Skeletal muscle cell (primary cell): ENCODE results near the gene CTXN3.
"Not testable (repeated sequence)": the region's sequence is repeated elsewhere in the genome, so short reads cannot be mapped to it uniquely, and the experiment has no call there.

Experiments used
- DNase-seq: peaks from one replicate; pipeline ENCODE4 v3.0.0-alpha.2; 2010; ENCODE audit warnings: low read depth
- H3K4me3 ChIP-seq: 2 replicates; pipeline ENCODE4 v1.5.1; 2011; ENCODE audit warnings: low read depth, mild to moderate bottlenecking, control low read depth, low read length, moderate library complexity

Gene CTXN3

DNA sequence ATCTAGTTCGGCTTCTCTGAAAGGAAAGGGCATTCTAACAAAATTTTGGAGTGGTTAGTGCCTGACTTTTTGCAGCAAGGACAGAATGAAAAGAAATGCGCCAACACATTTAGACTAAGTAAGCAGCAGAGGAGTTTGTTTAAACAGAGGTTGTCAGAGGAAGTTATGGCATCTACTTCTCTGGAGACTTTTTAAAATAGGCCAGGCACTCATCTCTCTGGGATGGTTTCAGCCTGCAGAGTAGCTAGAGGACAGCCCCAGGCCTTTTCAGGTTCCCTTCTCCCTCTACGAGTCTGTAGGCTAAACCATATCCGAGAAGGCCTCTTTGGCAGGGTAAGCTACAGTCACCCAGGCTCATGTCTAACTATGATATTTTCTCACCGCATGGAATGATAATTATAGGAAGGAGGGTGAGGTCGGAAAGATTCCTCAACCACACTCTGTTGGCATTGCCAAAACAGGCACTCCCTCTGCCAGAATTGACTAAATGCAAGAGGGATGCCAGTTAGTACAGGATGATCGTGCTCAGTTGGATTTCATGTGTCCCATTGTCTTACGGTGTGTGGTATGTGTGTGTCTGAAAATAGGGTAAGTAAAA is 1.4 kb upstream of the CTXN3 start:
- no peak overlapping the region for H3K4me3 ChIP-seq
- DNase-seq, result no peak

DNA sequence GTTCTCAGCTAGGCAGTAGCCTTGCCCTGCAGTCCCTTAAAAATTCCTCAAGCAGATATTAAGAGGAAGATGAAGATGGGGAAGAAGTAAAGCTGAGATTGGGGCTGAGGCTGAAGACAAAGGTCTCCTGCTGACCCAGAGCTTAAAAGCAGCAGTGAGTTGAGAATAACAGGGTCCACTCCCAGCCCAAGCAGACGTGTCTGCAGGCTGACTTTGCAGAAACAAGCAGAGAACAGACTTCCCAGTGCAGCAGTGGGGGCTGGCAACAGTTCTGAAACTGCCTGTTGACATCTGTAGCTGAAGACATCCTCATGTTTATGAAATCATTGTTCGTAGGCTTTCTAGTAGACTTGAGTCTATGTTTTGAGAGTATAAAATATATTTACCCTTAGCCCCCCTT is 1.1 kb downstream of the CTXN3 start:
- DNase-seq, result peak; percentile 19
- H3K4me3 ChIP-seq, result no peak overlapping the region

- DNase-seq, result peak; percentile 78
- no peak overlapping the region for H3K4me3 ChIP-seq
Measured at GRCh38 chr5:127650649-127651048, 1.8 kb downstream of the CTXN3 start.

- no peak overlapping the region for H3K4me3 ChIP-seq
- no peak for DNase-seq
Measured at GRCh38 chr5:127652952-127653611, 4.2 kb downstream of the CTXN3 start.

- no peak for DNase-seq
- H3K4me3 ChIP-seq, result no peak overlapping the region
Measured at GRCh38 chr5:127656825-127657224, 7.9 kb downstream of the CTXN3 start.

DNA sequence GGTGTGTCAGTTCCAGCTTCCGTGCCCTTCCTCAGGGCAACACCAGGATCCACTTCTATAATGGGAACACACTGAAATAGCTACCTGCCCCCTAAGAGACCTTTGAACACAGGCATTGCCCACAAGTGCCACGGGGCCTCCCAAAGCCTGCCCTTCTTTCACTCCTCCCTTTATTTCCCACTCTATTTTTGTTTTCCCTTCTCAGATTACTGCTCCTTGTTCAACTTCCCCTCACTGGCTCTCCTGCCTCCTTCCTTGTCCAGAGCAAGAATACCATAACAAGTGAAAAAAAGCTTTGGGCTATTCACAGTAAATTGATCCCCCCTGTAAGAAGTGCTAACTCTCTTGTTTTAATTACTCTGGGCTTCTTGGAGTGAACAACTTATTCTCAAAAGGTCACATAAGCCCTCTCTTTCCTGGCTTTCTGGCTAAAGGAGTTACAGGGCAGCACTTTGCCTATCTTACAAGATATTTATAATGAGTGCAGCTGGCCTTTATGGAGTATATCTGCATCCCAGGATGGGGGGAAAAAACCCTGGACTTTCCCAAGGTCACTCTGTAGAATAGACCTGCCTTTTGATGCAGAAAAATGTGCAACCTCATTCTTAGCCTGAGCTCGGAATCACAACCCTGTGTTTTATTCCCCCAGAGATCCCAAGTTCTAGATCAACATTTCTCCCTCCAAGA is 11.3 kb downstream of the CTXN3 start:
- no peak for DNase-seq
- no peak overlapping the region for H3K4me3 ChIP-seq

- no peak overlapping the region for H3K4me3 ChIP-seq
- no peak for DNase-seq
Measured at GRCh38 chr5:127664093-127664492, 15.2 kb downstream of the CTXN3 start.

GRCh38 chr5:127665641-127666040 is 16.8 kb downstream of the CTXN3 start:
- DNase-seq, result no peak
- no peak overlapping the region for H3K4me3 ChIP-seq

DNA sequence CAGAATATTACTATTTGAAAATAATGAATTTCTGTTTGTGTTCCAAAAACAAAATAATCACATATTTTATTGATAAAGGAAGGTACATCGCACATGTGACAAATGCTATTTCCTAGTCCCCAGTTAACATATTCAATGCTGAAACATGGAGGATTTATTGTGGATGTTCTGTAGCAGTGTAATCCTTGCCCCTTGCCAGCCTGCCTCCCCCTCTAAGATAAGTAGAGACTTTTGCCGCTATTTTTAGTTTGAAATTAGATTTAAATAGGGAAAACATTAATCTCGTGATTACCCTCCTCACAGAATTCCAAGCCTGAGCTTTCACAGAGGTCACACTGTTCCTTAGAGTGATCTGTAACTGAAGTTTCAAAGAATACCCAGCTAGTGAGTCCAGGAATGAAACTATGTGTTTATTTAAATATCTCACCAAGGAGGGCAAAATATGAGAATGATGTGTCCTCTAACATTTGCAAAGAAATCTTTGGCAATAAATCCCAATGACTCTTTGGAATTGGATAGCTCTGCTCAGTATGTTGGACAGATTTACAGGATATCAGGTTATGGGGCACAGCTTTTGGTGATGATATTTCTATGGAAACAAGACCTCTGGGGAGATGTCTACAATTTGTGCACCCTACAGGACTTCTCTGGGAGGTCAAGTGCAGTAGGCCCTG is 17.3 kb downstream of the CTXN3 start:
- DNase-seq, result no peak
- H3K4me3 ChIP-seq, result no peak overlapping the region

DNA sequence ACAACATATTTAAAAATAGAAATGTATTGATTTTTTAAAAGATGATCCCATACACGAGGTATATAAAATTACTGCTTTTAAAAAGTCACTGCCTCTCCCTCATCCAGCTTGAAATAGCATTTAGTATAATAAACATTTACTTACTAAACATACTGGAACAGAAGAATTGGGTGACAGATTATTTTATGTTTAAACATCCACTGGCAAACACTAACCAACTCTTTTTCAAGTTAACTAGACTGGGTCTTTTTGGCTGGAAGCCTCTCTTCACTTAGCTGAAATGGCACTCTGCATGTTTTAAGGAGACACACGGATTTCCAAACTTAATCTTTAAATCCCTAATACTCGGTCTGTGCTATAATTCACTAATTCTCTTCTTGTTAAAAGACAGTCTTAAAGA is 19.0 kb downstream of the CTXN3 start:
- DNase-seq, result no peak
- no peak overlapping the region for H3K4me3 ChIP-seq

DNA sequence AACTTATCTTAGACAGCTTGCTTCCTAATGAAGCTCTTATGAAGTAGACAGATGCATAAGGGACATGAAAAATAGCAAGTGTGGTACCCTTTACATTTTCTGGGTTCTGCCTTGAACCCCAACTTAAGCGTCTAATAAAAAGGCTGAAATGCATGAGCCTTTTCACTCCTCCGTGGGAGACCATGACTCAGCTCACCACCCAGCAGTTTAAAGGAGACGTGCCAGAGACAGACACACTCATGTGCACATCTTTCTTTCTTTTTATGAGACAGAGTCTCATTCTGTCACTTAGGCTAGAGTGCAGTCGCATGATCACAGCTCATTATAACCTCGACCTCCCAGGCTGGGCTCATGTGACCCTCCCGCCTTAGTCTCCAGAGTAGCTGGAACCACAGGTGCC is 22.3 kb downstream of the CTXN3 start:
- DNase-seq, result no peak

GRCh38 chr5:127673117-127673800 is 24.4 kb downstream of the CTXN3 start:
- no peak for DNase-seq
- no peak overlapping the region for H3K4me3 ChIP-seq

More for the DNA sequence above, 22.3 kb downstream of the CTXN3 start:
- no peak overlapping the region for H3K4me3 ChIP-seq

GRCh38 chr5:127676951-127677350 is 28.1 kb downstream of the CTXN3 start:
- H3K4me3 ChIP-seq, DNase-seq: not testable (repeated sequence)

GRCh38 chr5:127679691-127680330 is 30.9 kb downstream of the CTXN3 start:
- H3K4me3 ChIP-seq, DNase-seq: not testable (repeated sequence)

- DNase-seq, result no peak
- H3K4me3 ChIP-seq, result no peak overlapping the region
Measured at GRCh38 chr5:127680595-127680994, 31.7 kb downstream of the CTXN3 start.

DNA sequence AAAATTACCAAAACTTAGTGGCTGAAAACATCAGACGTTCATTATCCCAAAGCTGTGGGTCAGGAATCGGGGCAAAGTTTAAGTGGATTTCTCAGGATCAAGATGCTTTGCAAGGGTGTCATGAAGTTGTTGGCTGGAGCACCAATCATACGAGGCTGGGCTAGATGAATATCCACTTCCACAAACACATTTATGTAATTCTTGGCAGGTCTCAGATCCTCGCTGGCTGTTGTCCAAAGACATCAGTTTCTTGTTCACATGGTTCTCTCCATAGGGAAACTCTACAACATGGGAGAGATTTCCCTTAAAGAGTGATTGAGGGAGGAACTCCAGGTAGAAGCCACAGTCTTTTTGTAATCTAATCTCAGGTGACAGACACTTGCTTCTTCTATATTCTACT is 34.1 kb downstream of the CTXN3 start:
- no peak for DNase-seq
- H3K4me3 ChIP-seq, result no peak overlapping the region

DNA sequence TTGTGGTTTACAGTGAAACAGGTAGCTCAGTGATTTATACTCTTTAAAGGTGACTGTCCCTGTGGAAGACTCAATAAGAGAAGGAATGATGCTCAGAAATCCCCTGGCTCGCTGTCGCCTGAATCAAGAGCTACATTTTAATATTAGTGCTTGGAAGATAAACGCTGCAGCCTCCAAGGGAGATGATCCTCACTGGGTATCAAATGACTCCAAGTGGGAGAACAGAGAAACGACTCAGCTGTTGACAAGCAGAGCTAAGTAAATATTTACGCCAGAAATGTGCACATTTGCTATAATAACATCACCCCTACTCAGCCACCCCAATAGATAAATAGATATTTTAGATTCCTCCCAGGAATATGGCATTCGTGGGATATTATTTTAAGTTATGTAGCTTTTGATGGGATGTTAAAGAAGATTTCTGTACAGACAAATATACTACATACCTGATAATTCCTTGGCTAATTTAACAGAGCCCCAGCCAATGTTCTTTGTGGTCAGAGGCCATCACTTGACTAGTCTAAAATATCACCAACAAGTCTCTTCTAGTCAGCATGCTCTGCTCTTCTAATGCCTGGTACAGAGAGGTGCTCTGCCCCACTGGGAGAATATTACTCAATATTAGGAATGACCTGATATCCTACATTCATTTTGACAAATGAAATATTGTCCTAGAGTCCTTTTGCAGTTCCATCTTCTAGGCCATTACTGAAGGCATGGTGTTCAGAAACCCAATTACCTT is 36.0 kb downstream of the CTXN3 start:
- no peak overlapping the region for H3K4me3 ChIP-seq
- DNase-seq, result no peak

GRCh38 chr5:127685662-127686061 is 36.8 kb downstream of the CTXN3 start:
- H3K4me3 ChIP-seq, result no peak overlapping the region
- no peak for DNase-seq

- no peak overlapping the region for H3K4me3 ChIP-seq
- DNase-seq, result no peak
Measured at GRCh38 chr5:127686424-127686823, 37.5 kb downstream of the CTXN3 start.
